HepG2 (cell line): ENCODE data around the gene SLC38A3. TPM values are rescaled to one million over a fixed set of nuclear protein-coding genes. Genes with fewer than 3 reads are reported as not detected.

Experiments used
- ATM ChIP-seq: fragments of 450-650 bp; IDR thresholded peaks from 2 replicates; pipeline ENCODE4 v1.7.1; 2017; ENCODE audit warnings: mild to moderate bottlenecking, borderline replicate concordance
- ELF4 ChIP-seq: sonication (generic); formaldehyde crosslinking; IDR thresholded peaks from 2 replicates; pipeline ENCODE4 v1.5.0; 2020; ENCODE audit warnings: missing genetic modification reagents, mild to moderate bottlenecking, moderate library complexity, borderline replicate concordance
- HMG20B ChIP-seq: conservative IDR thresholded peaks from 2 replicates; pipeline ENCODE4 v1.6.1; 2016; ENCODE audit warnings: missing genetic modification reagents, missing compliant biosample characterization
- HNRNPH1 ChIP-seq: fragments of 200-400 bp; formaldehyde crosslinking; optimal IDR thresholded peaks from 2 replicates; pipeline ENCODE3; 2017; ENCODE audit warnings: mild to moderate bottlenecking, low read depth, low read length
- MED1 ChIP-seq: sonication (generic); formaldehyde crosslinking; IDR thresholded peaks from 2 replicates; pipeline ENCODE4 v1.4.0; 2020; ENCODE audit warnings: missing genetic modification reagents
- MIXL1 ChIP-seq: IDR thresholded peaks from 2 replicates; pipeline ENCODE4 v1.6.1; 2016
- MTF1 ChIP-seq: sonication (generic); formaldehyde crosslinking; IDR thresholded peaks from 2 replicates; pipeline ENCODE4 v1.5.0; 2020; ENCODE audit warnings: missing genetic modification reagents
- NFIC ChIP-seq: IDR thresholded peaks from 2 replicates; pipeline ENCODE4 v1.6.1; 2012; ENCODE audit warnings: mild to moderate bottlenecking, low read length, inconsistent platforms
- NR1H2 ChIP-seq: sonication (generic); formaldehyde crosslinking; IDR thresholded peaks from 2 replicates; pipeline ENCODE4 v1.8.1; 2022; ENCODE audit warnings: low read depth, missing genetic modification reagents, borderline replicate concordance
- RNF219 ChIP-seq: sonication (generic); formaldehyde crosslinking; IDR thresholded peaks from 2 replicates; pipeline ENCODE4 v1.5.0; 2020; ENCODE audit warnings: mild to moderate bottlenecking, missing genetic modification reagents
- TBP ChIP-seq: sonication (generic); formaldehyde crosslinking; IDR thresholded peaks from 2 replicates; pipeline ENCODE4 v1.5.0; 2020; ENCODE audit warnings: missing genetic modification reagents
- YEATS2 ChIP-seq: sonication (generic); formaldehyde crosslinking; IDR thresholded peaks from 2 replicates; pipeline ENCODE4 v1.4.0; 2020; ENCODE audit warnings: missing genetic modification reagents, borderline replicate concordance
- ZNF10 ChIP-seq: sonication (generic); formaldehyde crosslinking; IDR thresholded peaks from 2 replicates; pipeline ENCODE4 v1.4.0; 2020; ENCODE audit warnings: mild to moderate bottlenecking, low read depth, missing genetic modification reagents, borderline replicate concordance
- ZNF138 ChIP-seq: sonication (generic); formaldehyde crosslinking; IDR thresholded peaks from 2 replicates; pipeline ENCODE4 v1.5.0; 2020; ENCODE audit warnings: mild to moderate bottlenecking, low read depth, missing genetic modification reagents
- ZNF17 ChIP-seq: sonication (generic); formaldehyde crosslinking; IDR thresholded peaks from 2 replicates; pipeline ENCODE4 v1.5.0; 2020; ENCODE audit warnings: mild to moderate bottlenecking, missing genetic modification reagents
- ZNF660 ChIP-seq: sonication (generic); formaldehyde crosslinking; IDR thresholded peaks from 2 replicates; pipeline ENCODE4 v1.5.1; 2020; ENCODE audit warnings: mild to moderate bottlenecking, low read depth, missing genetic modification reagents, borderline replicate concordance
- ZNF770 ChIP-seq: sonication (generic); formaldehyde crosslinking; IDR thresholded peaks from 2 replicates; pipeline ENCODE4 v1.5.0; 2020; ENCODE audit warnings: mild to moderate bottlenecking, missing genetic modification reagents
- polyA plus RNA-seq, 8 experiments: library from polyadenylated mRNA; depleted of rRNA in 3 of 8; stranded (reverse) in 7 of 8; unstranded in 1 of 8; fragments of >200 nt; fragmentation: Illumina TruSeq in 4 of 8; extraction: Trizol in 4 of 8; gene quantifications; 2 replicates each; pipeline versions ENCODE4 v1.2.1 to v1.2.3, GENCODE V29; 2011 to 2016; ENCODE audit warnings: low read depth in 4 of 8, missing spikeins in 1 of 8, mixed read lengths in 1 of 8; ENCODE audit not compliant: insufficient read depth in 1 of 8
- total RNA-seq, 5 experiments: library from RNA; depleted of rRNA; stranded (reverse); fragments of >200 nt; fragmentation: Illumina TruSeq; extraction: Trizol; gene quantifications; 2 replicates each; pipeline ENCODE4 v1.2.3, GENCODE V29; 2016; ENCODE audit warnings: low read depth in 1 of 5
- TF ChIP-seq, protein P1 (sequence below): sonication (generic); formaldehyde crosslinking; IDR thresholded peaks from 2 replicates; pipeline ENCODE4 v1.4.0; 2020; ENCODE audit warnings: missing genetic modification reagents, mild to moderate bottlenecking, borderline replicate concordance
- TF ChIP-seq, protein P2 (sequence below): sonication (generic); formaldehyde crosslinking; IDR thresholded peaks from 2 replicates; pipeline ENCODE4; 2020; ENCODE audit warnings: missing genetic modification reagents, mild to moderate bottlenecking, borderline replicate concordance

Gene SLC38A3
- total and polyA plus RNA-seq, 2 of the 13 experiments (the other 11 are each of a cell fraction or from before 2014, with no cell fraction given) = 29.8 to 164 TPM

GRCh38 chr3:50221411-50222168 lies 16.5 kb downstream of the SLC38A3 start (continued):
- TF ChIP-seq ATM (no peak), MIXL1 (0 out of 2 replicates have a peak, but pooled peaks have one; percentile 11), HMG20B (CRISPR knock-in tag) (no peak), MTF1 (CRISPR knock-in tag) (no peak), ZNF660 (CRISPR knock-in tag) (no peak), NR1H2 (CRISPR knock-in tag) (peak; percentile 86; the same call in 1 of the 2 replicates), HNRNPH1 (peak; percentile 72), MED1 (peak; percentile 66), NFIC (no peak), ELF4 (no peak), ZNF138 (CRISPR knock-in tag) (no peak), ZNF17 (no peak), YEATS2 (no peak), TBP (CRISPR knock-in tag) (no peak), ZNF770 (CRISPR knock-in tag) (0 out of 2 replicates have a peak, but pooled peaks have one; percentile 35), ZNF10 (CRISPR knock-in tag) (no peak), RNF219 (CRISPR knock-in tag) (no peak)
- TF ChIP-seq, protein P1, sequence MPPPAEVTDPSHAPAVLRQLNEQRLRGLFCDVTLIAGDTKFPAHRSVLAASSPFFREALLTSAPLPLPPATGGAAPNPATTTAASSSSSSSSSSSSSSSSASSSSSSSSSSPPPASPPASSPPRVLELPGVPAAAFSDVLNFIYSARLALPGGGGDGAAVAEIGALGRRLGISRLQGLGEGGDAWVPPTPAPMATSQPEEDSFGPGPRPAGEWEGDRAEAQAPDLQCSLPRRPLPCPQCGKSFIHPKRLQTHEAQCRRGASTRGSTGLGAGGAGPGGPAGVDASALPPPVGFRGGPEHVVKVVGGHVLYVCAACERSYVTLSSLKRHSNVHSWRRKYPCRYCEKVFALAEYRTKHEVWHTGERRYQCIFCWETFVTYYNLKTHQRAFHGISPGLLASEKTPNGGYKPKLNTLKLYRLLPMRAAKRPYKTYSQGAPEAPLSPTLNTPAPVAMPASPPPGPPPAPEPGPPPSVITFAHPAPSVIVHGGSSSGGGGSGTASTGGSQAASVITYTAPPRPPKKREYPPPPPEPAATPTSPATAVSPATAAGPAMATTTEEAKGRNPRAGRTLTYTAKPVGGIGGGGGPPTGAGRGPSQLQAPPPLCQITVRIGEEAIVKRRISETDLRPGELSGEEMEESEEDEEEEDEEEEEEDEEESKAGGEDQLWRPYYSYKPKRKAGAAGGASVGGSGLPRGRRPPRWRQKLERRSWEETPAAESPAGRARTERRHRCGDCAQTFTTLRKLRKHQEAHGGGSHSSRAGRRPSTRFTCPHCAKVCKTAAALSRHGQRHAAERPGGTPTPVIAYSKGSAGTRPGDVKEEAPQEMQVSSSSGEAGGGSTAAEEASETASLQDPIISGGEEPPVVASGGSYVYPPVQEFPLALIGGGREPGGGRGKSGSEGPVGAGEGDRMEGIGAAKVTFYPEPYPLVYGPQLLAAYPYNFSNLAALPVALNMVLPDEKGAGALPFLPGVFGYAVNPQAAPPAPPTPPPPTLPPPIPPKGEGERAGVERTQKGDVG (CRISPR knock-in tag) = no peak
- TF ChIP-seq, protein P2, sequence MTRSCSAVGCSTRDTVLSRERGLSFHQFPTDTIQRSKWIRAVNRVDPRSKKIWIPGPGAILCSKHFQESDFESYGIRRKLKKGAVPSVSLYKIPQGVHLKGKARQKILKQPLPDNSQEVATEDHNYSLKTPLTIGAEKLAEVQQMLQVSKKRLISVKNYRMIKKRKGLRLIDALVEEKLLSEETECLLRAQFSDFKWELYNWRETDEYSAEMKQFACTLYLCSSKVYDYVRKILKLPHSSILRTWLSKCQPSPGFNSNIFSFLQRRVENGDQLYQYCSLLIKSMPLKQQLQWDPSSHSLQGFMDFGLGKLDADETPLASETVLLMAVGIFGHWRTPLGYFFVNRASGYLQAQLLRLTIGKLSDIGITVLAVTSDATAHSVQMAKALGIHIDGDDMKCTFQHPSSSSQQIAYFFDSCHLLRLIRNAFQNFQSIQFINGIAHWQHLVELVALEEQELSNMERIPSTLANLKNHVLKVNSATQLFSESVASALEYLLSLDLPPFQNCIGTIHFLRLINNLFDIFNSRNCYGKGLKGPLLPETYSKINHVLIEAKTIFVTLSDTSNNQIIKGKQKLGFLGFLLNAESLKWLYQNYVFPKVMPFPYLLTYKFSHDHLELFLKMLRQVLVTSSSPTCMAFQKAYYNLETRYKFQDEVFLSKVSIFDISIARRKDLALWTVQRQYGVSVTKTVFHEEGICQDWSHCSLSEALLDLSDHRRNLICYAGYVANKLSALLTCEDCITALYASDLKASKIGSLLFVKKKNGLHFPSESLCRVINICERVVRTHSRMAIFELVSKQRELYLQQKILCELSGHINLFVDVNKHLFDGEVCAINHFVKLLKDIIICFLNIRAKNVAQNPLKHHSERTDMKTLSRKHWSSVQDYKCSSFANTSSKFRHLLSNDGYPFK = no peak
